HepG2 (cell line): Measurements from ENCODE around the gene CUL4A. TPM values are rescaled to one million over a fixed set of nuclear protein-coding genes. Genes with fewer than 3 reads are reported as not detected.

Experiments
- CCDC6 ChIP-seq: sonication (generic); formaldehyde crosslinking; IDR thresholded peaks from 2 replicates; pipeline ENCODE4 v1.8.1; 2022; ENCODE audit warnings: mild to moderate bottlenecking, missing genetic modification reagents, moderate library complexity
- CEBPG ChIP-seq: IDR thresholded peaks from 2 replicates; pipeline ENCODE4 v1.6.1; 2016
- DNMT1 ChIP-seq: sonication (generic); formaldehyde crosslinking; IDR thresholded peaks from 2 replicates; pipeline ENCODE4 v1.5.1; 2020; ENCODE audit warnings: mild to moderate bottlenecking, missing genetic modification reagents
- HCFC1 ChIP-seq: fragments of 150-350 bp; IDR thresholded peaks from 2 replicates; pipeline ENCODE4 v1.6.1; 2014; ENCODE audit warnings: low read depth, low read length
- HNRNPL ChIP-seq: fragments of 200-400 bp; formaldehyde crosslinking; IDR thresholded peaks from 2 replicates; pipeline ENCODE4 v1.6.1; 2017; ENCODE audit warnings: mild to moderate bottlenecking, low read depth, low read length
- MBNL3 ChIP-seq: fragments of 250-450 bp; sonication (Bioruptor Pico); conservative IDR thresholded peaks from 2 replicates; pipeline ENCODE4 v1.8.0; 2022; ENCODE audit warnings: mild to moderate bottlenecking, inconsistent platforms
- NFE2L2 ChIP-seq: fragments of 150-350 bp; IDR thresholded peaks from 2 replicates; pipeline ENCODE4 v1.6.1; 2014; ENCODE audit warnings: low read length
- RAD21 ChIP-seq: fragments of 450-650 bp; formaldehyde crosslinking; IDR thresholded peaks from 2 replicates; pipeline ENCODE4 v1.5.0; 2020; ENCODE audit warnings: mild to moderate bottlenecking
- REPIN1 ChIP-seq: sonication (generic); formaldehyde crosslinking; IDR thresholded peaks from 2 replicates; pipeline ENCODE4 v1.8.0; 2022; ENCODE audit warnings: missing genetic modification reagents, low read depth, mild to moderate bottlenecking, borderline replicate concordance
- RFXANK ChIP-seq: IDR thresholded peaks from 2 replicates; pipeline ENCODE4 v1.6.1; 2016
- YEATS2 ChIP-seq: sonication (generic); formaldehyde crosslinking; IDR thresholded peaks from 2 replicates; pipeline ENCODE4 v1.4.0; 2020; ENCODE audit warnings: missing genetic modification reagents, borderline replicate concordance
- ZNF136 ChIP-seq: sonication (generic); formaldehyde crosslinking; IDR thresholded peaks from 2 replicates; pipeline ENCODE4 v1.8.1; 2022; ENCODE audit warnings: low read depth, mild to moderate bottlenecking, moderate library complexity, missing genetic modification reagents
- ZNF230 ChIP-seq: sonication (generic); formaldehyde crosslinking; IDR thresholded peaks from 2 replicates; pipeline ENCODE4 v1.4.0; 2020; ENCODE audit warnings: mild to moderate bottlenecking, missing genetic modification reagents
- ZNF616 ChIP-seq: sonication (generic); formaldehyde crosslinking; IDR thresholded peaks from 2 replicates; pipeline ENCODE4 v1.5.0; 2020; ENCODE audit warnings: low read depth, mild to moderate bottlenecking, missing genetic modification reagents
- ZNF644 ChIP-seq: IDR thresholded peaks from 2 replicates; pipeline ENCODE4 v1.6.1; 2016; ENCODE audit warnings: low read depth
- polyA plus RNA-seq, 8 experiments: library from polyadenylated mRNA; depleted of rRNA in 3 of 8; stranded (reverse) in 7 of 8; unstranded in 1 of 8; fragments of >200 nt; fragmentation: Illumina TruSeq in 4 of 8; extraction: Trizol in 4 of 8; gene quantifications; 2 replicates each; pipeline versions ENCODE4 v1.2.1 to v1.2.3, GENCODE V29; 2011 to 2016; ENCODE audit warnings: low read depth in 4 of 8, missing spikeins in 1 of 8, mixed read lengths in 1 of 8; ENCODE audit not compliant: insufficient read depth in 1 of 8
- total RNA-seq, 5 experiments: library from RNA; depleted of rRNA; stranded (reverse); fragments of >200 nt; fragmentation: Illumina TruSeq; extraction: Trizol; gene quantifications; 2 replicates each; pipeline ENCODE4 v1.2.3, GENCODE V29; 2016; ENCODE audit warnings: low read depth in 1 of 5
- TF ChIP-seq, protein P1 (sequence below): sonication (generic); formaldehyde crosslinking; IDR thresholded peaks from 2 replicates; pipeline ENCODE4 v1.4.0; 2020; ENCODE audit warnings: low read depth, missing genetic modification reagents
- TF ChIP-seq, protein P2 (sequence below): IDR thresholded peaks from 2 replicates; pipeline ENCODE4 v1.6.1; 2016; ENCODE audit warnings: low read depth, control low read depth
- TF ChIP-seq, protein P3 (sequence below): sonication (generic); formaldehyde crosslinking; IDR thresholded peaks from 2 replicates; pipeline ENCODE4 v1.4.0; 2020; ENCODE audit warnings: missing genetic modification reagents
- TF ChIP-seq, protein P4 (sequence below): sonication (generic); formaldehyde crosslinking; IDR thresholded peaks from 2 replicates; pipeline ENCODE4 v1.4.0; 2020; ENCODE audit warnings: missing genetic modification reagents
- TF ChIP-seq, protein P5 (sequence below): sonication (generic); formaldehyde crosslinking; IDR thresholded peaks from 2 replicates; pipeline ENCODE4 v1.4.0; 2020; ENCODE audit warnings: mild to moderate bottlenecking, missing genetic modification reagents
- TF ChIP-seq, protein P6 (sequence below): sonication (generic); formaldehyde crosslinking; IDR thresholded peaks from 2 replicates; pipeline ENCODE4 v1.8.1; 2022; ENCODE audit warnings: mild to moderate bottlenecking, missing genetic modification reagents

CUL4A gene
- total and polyA plus RNA-seq, 2 of the 13 experiments (the other 11 are each of a cell fraction or from before 2014, with no cell fraction given), result 51.2 to 75.3 TPM

DNA sequence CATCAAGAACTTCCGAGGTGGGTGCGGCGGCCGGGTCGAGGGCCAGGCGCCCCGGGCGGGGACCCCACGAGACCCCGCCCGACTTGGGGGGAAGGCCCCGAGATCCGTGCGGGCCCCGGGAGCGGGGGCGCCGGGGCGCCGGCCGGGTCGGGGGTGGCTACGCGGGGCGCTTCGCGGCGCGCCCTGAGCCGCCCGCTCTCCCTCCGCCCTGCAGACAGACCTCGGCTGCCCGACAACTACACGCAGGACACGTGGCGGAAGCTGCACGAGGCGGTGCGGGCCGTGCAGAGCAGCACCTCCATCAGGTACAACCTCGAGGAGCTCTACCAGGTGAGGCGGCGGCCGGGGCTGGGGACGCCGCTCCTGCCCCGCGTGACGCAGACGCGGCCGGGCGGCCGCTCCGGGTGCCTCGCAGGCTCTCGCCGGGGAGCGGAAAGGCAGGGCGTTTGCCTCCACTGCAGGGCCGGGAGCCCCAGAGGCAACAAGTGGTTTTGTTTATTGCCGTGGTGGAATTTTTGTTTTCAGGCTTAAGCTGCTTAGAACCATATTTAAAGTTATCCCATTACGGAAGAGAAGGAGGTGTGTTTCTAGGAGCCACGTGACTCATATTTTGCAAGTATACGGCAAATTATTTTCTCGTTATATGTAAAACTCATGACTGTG is 477 bp downstream of the CUL4A start (continued):
- TF ChIP-seq, protein P1, sequence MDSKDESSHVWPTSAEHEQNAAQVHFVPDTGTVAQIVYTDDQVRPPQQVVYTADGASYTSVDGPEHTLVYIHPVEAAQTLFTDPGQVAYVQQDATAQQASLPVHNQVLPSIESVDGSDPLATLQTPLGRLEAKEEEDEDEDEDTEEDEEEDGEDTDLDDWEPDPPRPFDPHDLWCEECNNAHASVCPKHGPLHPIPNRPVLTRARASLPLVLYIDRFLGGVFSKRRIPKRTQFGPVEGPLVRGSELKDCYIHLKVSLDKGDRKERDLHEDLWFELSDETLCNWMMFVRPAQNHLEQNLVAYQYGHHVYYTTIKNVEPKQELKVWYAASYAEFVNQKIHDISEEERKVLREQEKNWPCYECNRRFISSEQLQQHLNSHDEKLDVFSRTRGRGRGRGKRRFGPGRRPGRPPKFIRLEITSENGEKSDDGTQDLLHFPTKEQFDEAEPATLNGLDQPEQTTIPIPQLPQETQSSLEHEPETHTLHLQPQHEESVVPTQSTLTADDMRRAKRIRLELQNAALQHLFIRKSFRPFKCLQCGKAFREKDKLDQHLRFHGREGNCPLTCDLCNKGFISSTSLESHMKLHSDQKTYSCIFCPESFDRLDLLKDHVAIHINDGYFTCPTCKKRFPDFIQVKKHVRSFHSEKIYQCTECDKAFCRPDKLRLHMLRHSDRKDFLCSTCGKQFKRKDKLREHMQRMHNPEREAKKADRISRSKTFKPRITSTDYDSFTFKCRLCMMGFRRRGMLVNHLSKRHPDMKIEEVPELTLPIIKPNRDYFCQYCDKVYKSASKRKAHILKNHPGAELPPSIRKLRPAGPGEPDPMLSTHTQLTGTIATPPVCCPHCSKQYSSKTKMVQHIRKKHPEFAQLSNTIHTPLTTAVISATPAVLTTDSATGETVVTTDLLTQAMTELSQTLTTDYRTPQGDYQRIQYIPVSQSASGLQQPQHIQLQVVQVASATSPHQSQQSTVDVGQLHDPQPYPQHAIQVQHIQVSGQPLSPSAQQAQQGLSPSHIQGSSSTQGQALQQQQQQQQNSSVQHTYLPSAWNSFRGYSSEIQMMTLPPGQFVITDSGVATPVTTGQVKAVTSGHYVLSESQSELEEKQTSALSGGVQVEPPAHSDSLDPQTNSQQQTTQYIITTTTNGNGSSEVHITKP (CRISPR knock-in tag), result no peak
- TF ChIP-seq YEATS2 (CRISPR knock-in tag) (no peak), DNMT1 (0 out of 2 replicates have a peak, but pooled peaks have one; percentile 58), HNRNPL (no peak), HCFC1 (no peak), NFE2L2 (no peak), RFXANK (CRISPR knock-in tag) (no peak), ZNF644 (CRISPR knock-in tag) (no peak), CEBPG (no peak), RAD21 (CRISPR knock-in tag) (peak; percentile 46), ZNF616 (CRISPR knock-in tag) (0 out of 2 replicates have a peak, but pooled peaks have one; percentile 85), CCDC6 (CRISPR knock-in tag) (peak; percentile 65; the same call in 1 of the 2 replicates), ZNF230 (CRISPR knock-in tag) (no peak), ZNF136 (CRISPR knock-in tag) (no peak), REPIN1 (CRISPR knock-in tag) (peak; percentile 42; the same call in 1 of the 2 replicates), MBNL3 (CRISPR knock-in tag) (no peak)
- TF ChIP-seq, protein P2, sequence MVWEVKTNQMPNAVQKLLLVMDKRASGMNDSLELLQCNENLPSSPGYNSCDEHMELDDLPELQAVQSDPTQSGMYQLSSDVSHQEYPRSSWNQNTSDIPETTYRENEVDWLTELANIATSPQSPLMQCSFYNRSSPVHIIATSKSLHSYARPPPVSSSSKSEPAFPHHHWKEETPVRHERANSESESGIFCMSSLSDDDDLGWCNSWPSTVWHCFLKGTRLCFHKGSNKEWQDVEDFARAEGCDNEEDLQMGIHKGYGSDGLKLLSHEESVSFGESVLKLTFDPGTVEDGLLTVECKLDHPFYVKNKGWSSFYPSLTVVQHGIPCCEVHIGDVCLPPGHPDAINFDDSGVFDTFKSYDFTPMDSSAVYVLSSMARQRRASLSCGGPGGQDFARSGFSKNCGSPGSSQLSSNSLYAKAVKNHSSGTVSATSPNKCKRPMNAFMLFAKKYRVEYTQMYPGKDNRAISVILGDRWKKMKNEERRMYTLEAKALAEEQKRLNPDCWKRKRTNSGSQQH (CRISPR knock-in tag), result no peak
- TF ChIP-seq, protein P3, sequence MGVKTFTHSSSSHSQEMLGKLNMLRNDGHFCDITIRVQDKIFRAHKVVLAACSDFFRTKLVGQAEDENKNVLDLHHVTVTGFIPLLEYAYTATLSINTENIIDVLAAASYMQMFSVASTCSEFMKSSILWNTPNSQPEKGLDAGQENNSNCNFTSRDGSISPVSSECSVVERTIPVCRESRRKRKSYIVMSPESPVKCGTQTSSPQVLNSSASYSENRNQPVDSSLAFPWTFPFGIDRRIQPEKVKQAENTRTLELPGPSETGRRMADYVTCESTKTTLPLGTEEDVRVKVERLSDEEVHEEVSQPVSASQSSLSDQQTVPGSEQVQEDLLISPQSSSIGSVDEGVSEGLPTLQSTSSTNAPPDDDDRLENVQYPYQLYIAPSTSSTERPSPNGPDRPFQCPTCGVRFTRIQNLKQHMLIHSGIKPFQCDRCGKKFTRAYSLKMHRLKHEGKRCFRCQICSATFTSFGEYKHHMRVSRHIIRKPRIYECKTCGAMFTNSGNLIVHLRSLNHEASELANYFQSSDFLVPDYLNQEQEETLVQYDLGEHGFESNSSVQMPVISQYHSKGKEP, result 0 out of 2 replicates have a peak, but pooled peaks have one; percentile 70
- TF ChIP-seq, protein P4, sequence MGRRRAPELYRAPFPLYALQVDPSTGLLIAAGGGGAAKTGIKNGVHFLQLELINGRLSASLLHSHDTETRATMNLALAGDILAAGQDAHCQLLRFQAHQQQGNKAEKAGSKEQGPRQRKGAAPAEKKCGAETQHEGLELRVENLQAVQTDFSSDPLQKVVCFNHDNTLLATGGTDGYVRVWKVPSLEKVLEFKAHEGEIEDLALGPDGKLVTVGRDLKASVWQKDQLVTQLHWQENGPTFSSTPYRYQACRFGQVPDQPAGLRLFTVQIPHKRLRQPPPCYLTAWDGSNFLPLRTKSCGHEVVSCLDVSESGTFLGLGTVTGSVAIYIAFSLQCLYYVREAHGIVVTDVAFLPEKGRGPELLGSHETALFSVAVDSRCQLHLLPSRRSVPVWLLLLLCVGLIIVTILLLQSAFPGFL (CRISPR knock-in tag), result no peak
- TF ChIP-seq, protein P5, sequence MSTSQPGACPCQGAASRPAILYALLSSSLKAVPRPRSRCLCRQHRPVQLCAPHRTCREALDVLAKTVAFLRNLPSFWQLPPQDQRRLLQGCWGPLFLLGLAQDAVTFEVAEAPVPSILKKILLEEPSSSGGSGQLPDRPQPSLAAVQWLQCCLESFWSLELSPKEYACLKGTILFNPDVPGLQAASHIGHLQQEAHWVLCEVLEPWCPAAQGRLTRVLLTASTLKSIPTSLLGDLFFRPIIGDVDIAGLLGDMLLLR (CRISPR knock-in tag), result peak; percentile 88; the same call in 1 of the 2 replicates
- TF ChIP-seq, protein P6, sequence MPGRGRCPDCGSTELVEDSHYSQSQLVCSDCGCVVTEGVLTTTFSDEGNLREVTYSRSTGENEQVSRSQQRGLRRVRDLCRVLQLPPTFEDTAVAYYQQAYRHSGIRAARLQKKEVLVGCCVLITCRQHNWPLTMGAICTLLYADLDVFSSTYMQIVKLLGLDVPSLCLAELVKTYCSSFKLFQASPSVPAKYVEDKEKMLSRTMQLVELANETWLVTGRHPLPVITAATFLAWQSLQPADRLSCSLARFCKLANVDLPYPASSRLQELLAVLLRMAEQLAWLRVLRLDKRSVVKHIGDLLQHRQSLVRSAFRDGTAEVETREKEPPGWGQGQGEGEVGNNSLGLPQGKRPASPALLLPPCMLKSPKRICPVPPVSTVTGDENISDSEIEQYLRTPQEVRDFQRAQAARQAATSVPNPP (CRISPR knock-in tag), result no peak
